Gastrocnemius medialis (tissue), 4 donors: ENCODE data around the gene ADPRS. TPM values are rescaled to one million over a fixed set of nuclear protein-coding genes. Genes with fewer than 3 reads are reported as not detected.

Source experiments
- ATAC-seq, 2 donors: fragments of 150-250 bp; one replicate each; pipeline ENCODE4 v1.9.1; 2016
- DNase-seq, 2 donors: peaks; one replicate each; pipeline ENCODE4 v3.0.0-alpha.2; 2019
- H3K27ac ChIP-seq, 4 donors: fragments of 200-600 bp; sonication (generic); 1 replicate in 1 of 4; 2 replicates in 3 of 4; pipeline ENCODE4 v1.5.1; 2016 to 2018; ENCODE audit warnings: mild to moderate bottlenecking in 2 of 4, moderate library complexity in 1 of 4
- H3K27me3 ChIP-seq, 3 donors: fragments of 200-600 bp; sonication (generic) in 2 of 3; 1 replicate in 1 of 3; 2 replicates in 2 of 3; pipeline versions ENCODE4 v1.5.1 to v1.6.0; 2016 to 2019; ENCODE audit warnings: mild to moderate bottlenecking in 1 of 3, moderate library complexity in 1 of 3
- H3K36me3 ChIP-seq, 2 donors: fragments of 200-600 bp; sonication (generic) in 1 of 2; one replicate each; pipeline ENCODE4 v1.5.1; 2017 to 2018
- H3K4me1 ChIP-seq, 2 donors: fragments of 200-600 bp; sonication (generic) in 1 of 2; one replicate each; pipeline ENCODE4 v1.5.1; 2016 to 2017; ENCODE audit warnings: mild to moderate bottlenecking in 2 of 2
- H3K4me3 ChIP-seq, 4 donors: fragments of 200-600 bp; sonication (generic) in 3 of 4; 1 replicate in 1 of 4; 2 replicates in 3 of 4; pipeline ENCODE4 v1.5.1; 2016 to 2019; ENCODE audit warnings: mild to moderate bottlenecking in 2 of 4
- H3K9me3 ChIP-seq, 3 donors: fragments of 200-600 bp; sonication (generic) in 2 of 3; 1 replicate in 1 of 3; 2 replicates in 2 of 3; pipeline ENCODE4 v1.5.1; 2016 to 2019
- CTCF ChIP-seq, 5 experiments: fragments of 450-650 bp in 3 of 5; fragments of 200-600 bp in 2 of 5; sonication (generic) in 2 of 5; IDR thresholded peaks in 4 of 5; conservative IDR thresholded peaks in 1 of 5; 1 replicate in 4 of 5; 2 replicates in 1 of 5; pipeline ENCODE4 v1.5.1; 2016 to 2019; ENCODE audit warnings: antibody characterized with exemption in 5 of 5, mild to moderate bottlenecking in 3 of 5, moderate library complexity in 3 of 5
- POLR2A ChIP-seq, 2 donors: fragments of 450-650 bp; IDR thresholded peaks; one replicate each; pipeline ENCODE4 v1.6.1; 2017; ENCODE audit warnings: antibody characterized with exemption in 2 of 2, mild to moderate bottlenecking in 2 of 2, moderate library complexity in 2 of 2
- in situ Hi-C, 4 donors: fragments of 200-750 bp; cut with MboI; loops; one replicate each; pipeline versions ENCODE4 v1.15.0 to v1.8.0; 2017; ENCODE audit warnings: low sequenced_read_pairs in 4 of 4
- intact Hi-C: fragments of 100-400 bp; cut with DNase I; formaldehyde crosslinking; loops from one replicate; pipeline ENCODE4 v1.15.1; 2023; ENCODE audit warnings: low total_unique reads
- total RNA-seq, 4 donors: library from RNA; depleted of rRNA; stranded (reverse); fragments of >200 nt; gene quantifications; one replicate each; pipeline versions ENCODE4 v1.1.0 to v1.2.3, GENCODE V29; 2016

Gene ADPRS
- 10 to 100 TPM; 46.7 to 67.3 (median 54.0) TPM for total RNA-seq

- peaks cover 9 to 26% (median 23%) of the 10 kb centered on the region in 3 donors for H3K27me3 ChIP-seq
- TF ChIP-seq CTCF (IDR thresholded peaks at IDR 0.05 in 4 of 5, conservative IDR thresholded peaks at IDR 0.05 in 1 of 5): peak; percentile 98 to 99 (median 99)
- peak; percentile 79 to 91 for TF ChIP-seq POLR2A (IDR thresholded peaks at IDR 0.05)
- peak within 1 kb of the TSS; percentile 78 to 96 (median 89) for H3K27ac ChIP-seq
- intact Hi-C loops: loop anchor here (1.0 to 2.0 kb wide), 2 partner anchors 158 to 376 kb away; partner anchors contain the start of genes AGO3 and MRPS15
- in situ Hi-C loops: no loop called here
- peak within 1 kb of the TSS; percentile 75 to 98 (median 90) for H3K4me3 ChIP-seq
- H3K36me3 ChIP-seq: peaks cover 0 to 30% of the 10 kb centered on the region in 2 donors
- peaks cover 16 to 32% of the 10 kb centered on the region in 2 donors for H3K4me1 ChIP-seq
- ATAC-seq (peak; percentile 93 to 94), DNase-seq (peak; percentile 79 to 83)
- no peaks in the 10 kb centered on the region for H3K9me3 ChIP-seq
These were observed at the start of gene ADPRS for GRCh38 chr1:36088577-36089392. Gene ADPRS (plus strand): TSS chr1:36088892. CDS start chr1:36088905, 13 bp downstream.

GRCh38 chr1:36040238-36040637, 48.5 kb upstream of the ADPRS start:
- no peak for ATAC-seq
- no peak overlapping the region for H3K4me3 ChIP-seq
- no peak overlapping the region for H3K27ac ChIP-seq
- DNase-seq: no peak
- in situ Hi-C loops: no loop called here
- no peaks in the 10 kb centered on the region for H3K9me3 ChIP-seq
- H3K4me1 ChIP-seq: no peaks in the 10 kb centered on the region
- intact Hi-C loops: no loop called here
- no peaks in the 10 kb centered on the region for H3K27me3 ChIP-seq
- TF ChIP-seq CTCF (IDR thresholded peaks at IDR 0.05 in 4 of 5, conservative IDR thresholded peaks at IDR 0.05 in 1 of 5) (no peak), POLR2A (IDR thresholded peaks at IDR 0.05) (no peak)
- H3K36me3 ChIP-seq: peaks cover 0 to 68% of the 10 kb centered on the region in 2 donors

GRCh38 chr1:36051821-36052220, 36.9 kb upstream of the ADPRS start:
- Histone ChIP-seq H3K4me1 (no peaks in the 10 kb centered on the region), H3K36me3 (peaks cover 0 to 34% of the 10 kb centered on the region in 2 donors), H3K9me3 (no peaks in the 10 kb centered on the region), H3K27ac (no peak overlapping the region), H3K27me3 (no peaks in the 10 kb centered on the region), H3K4me3 (no peak overlapping the region)
- in situ Hi-C loops: no loop called here
- no peak for ATAC-seq
- DNase-seq: no peak
- TF ChIP-seq CTCF (IDR thresholded peaks at IDR 0.05 in 4 of 5, conservative IDR thresholded peaks at IDR 0.05 in 1 of 5) (no peak), POLR2A (IDR thresholded peaks at IDR 0.05) (no peak)
- intact Hi-C loops: no loop called here

- peaks cover 0 to 14% of the 10 kb centered on the region in 2 donors for H3K36me3 ChIP-seq
- ATAC-seq: no peak
- no peak for DNase-seq
- in situ Hi-C loops (no loop called here), intact Hi-C loops (no loop called here)
- no peak overlapping the region for H3K27ac ChIP-seq
- H3K27me3 ChIP-seq: no peaks in the 10 kb centered on the region
- no peak overlapping the region for H3K4me3 ChIP-seq
- no peaks in the 10 kb centered on the region for H3K9me3 ChIP-seq
- no peaks in the 10 kb centered on the region for H3K4me1 ChIP-seq
- no peak for TF ChIP-seq CTCF (IDR thresholded peaks at IDR 0.05 in 4 of 5, conservative IDR thresholded peaks at IDR 0.05 in 1 of 5)
- TF ChIP-seq POLR2A (IDR thresholded peaks at IDR 0.05): no peak
These were observed 34.7 kb upstream of the ADPRS start for GRCh38 chr1:36053978-36054377.
